Mesendoderm (in vitro differentiated cells): ENCODE results near the gene CFAP97D2.
"Not testable (repeated sequence)": the region's sequence is repeated elsewhere in the genome, so short reads cannot be mapped to it uniquely, and the experiment has no call there.

ENCODE experiments used
- DNase-seq: peaks from one replicate; pipeline ENCODE4 v3.0.0; 2013
- H2AK5ac ChIP-seq: 2 replicates; pipeline ENCODE4 v1.6.1; 2013; ENCODE audit warnings: low read length, inconsistent platforms
- H2BK120ac ChIP-seq: 2 replicates; pipeline ENCODE4 v1.6.1; 2013; ENCODE audit warnings: low read depth, mild to moderate bottlenecking, low read length, moderate library complexity, mixed read lengths
- H2BK15ac ChIP-seq: replicated peaks from 2 replicates; pipeline ENCODE4 v1.6.1; 2013; ENCODE audit warnings: low read depth, mild to moderate bottlenecking, moderate library complexity
- H2BK5ac ChIP-seq: 2 replicates; pipeline ENCODE4 v1.6.1; 2013; ENCODE audit warnings: low read length, inconsistent platforms
- H3K18ac ChIP-seq: 2 replicates; pipeline ENCODE4 v1.6.1; 2013; ENCODE audit warnings: mild to moderate bottlenecking, low read length, mixed read lengths
- H3K23ac ChIP-seq: one replicate; pipeline ENCODE4 v1.6.1; 2013; ENCODE audit warnings: low read length
- H3K27ac ChIP-seq: 2 replicates; pipeline ENCODE4 v1.5.1; 2013; ENCODE audit warnings: low read depth, mild to moderate bottlenecking, inconsistent platforms, low read length, moderate library complexity
- H3K27me3 ChIP-seq: 2 replicates; pipeline ENCODE4 v1.6.1; 2013; ENCODE audit warnings: low read length, control low read depth, mild to moderate bottlenecking, inconsistent platforms; ENCODE audit not compliant: insufficient read depth, poor library complexity
- H3K36me3 ChIP-seq: 2 replicates; pipeline ENCODE4 v1.6.1; 2013; ENCODE audit warnings: low read length, inconsistent platforms; ENCODE audit not compliant: control insufficient read depth, insufficient read depth
- H3K4ac ChIP-seq: one replicate; pipeline ENCODE4 v1.6.1; 2013; ENCODE audit warnings: low read depth, mild to moderate bottlenecking, low read length, moderate library complexity
- H3K4me1 ChIP-seq: 2 replicates; pipeline ENCODE4 v1.6.1; 2013; ENCODE audit warnings: low read depth, low read length, inconsistent platforms; ENCODE audit not compliant: control insufficient read depth
- H3K4me2 ChIP-seq: 2 replicates; pipeline ENCODE4 v1.6.1; 2013; ENCODE audit warnings: low read length
- H3K4me3 ChIP-seq: 2 replicates; pipeline ENCODE4 v1.5.1; 2013; ENCODE audit warnings: mild to moderate bottlenecking, low read length
- H3K56ac ChIP-seq: one replicate; pipeline ENCODE4 v1.6.1; 2013; ENCODE audit warnings: low read length
- H3K79me1 ChIP-seq: 2 replicates; pipeline ENCODE4 v1.6.1; 2013; ENCODE audit warnings: low read length, inconsistent platforms
- H3K79me2 ChIP-seq: 2 replicates; pipeline ENCODE4 v1.6.1; 2013; ENCODE audit warnings: mild to moderate bottlenecking, low read length; ENCODE audit not compliant: control insufficient read depth, insufficient read depth
- H3K9ac ChIP-seq: 2 replicates; pipeline ENCODE4 v1.6.1; 2013; ENCODE audit warnings: low read length, inconsistent platforms
- H4K5ac ChIP-seq: one replicate; pipeline ENCODE4 v1.6.1; 2013; ENCODE audit warnings: low read length
- H4K8ac ChIP-seq: one replicate; pipeline ENCODE4 v1.6.1; 2013; ENCODE audit warnings: low read depth, mild to moderate bottlenecking, control low read depth, low read length, moderate library complexity
- WGBS: extraction: QIAGEN DNeasy Blood & Tissue Kit; methylation state at CpG from one replicate; pipeline ENCODE4 v1.1.7; 2013; ENCODE audit warnings: low lambda C conversion rate, missing lambda C conversion rate; ENCODE audit not compliant: insufficient coverage; ENCODE audit errors: extremely low coverage; 5-methylcytosine and 5-hydroxymethylcytosine counted together

Gene CFAP97D2

DNA sequence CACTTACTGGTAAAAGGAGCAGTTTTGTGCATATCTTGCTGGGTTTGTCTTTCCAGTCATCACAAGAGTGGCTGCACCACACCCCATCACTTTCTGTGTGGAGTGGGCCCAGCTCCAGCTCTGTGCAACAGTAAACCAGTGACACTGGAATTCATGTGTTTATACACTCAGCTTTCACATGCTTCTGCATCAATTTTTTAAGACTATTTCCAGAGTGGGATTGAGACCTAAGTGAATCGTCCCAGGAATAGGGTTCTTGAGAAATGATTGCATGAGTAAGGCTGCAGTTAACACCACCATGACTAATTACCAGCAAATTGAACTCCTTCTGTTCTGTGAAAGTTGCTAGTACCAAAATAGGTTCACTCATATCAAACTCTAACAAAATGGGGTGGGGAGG is 5.3 kb upstream of the CFAP97D2 start:
- Histone ChIP-seq H3K9ac (no peak overlapping the region), H3K4me3 (no peak overlapping the region), H2AK5ac (no peak overlapping the region), H3K27ac (no peak overlapping the region), H3K36me3 (no peaks in the 10 kb centered on the region), H4K8ac (no peak overlapping the region), H3K56ac (no peak overlapping the region), H3K4me1 (no peaks in the 10 kb centered on the region), H2BK15ac (no peak overlapping the region), H2BK5ac (no peak overlapping the region), H3K4me2 (no peak overlapping the region), H2BK120ac (no peak overlapping the region), H3K4ac (no peak overlapping the region), H4K5ac (no peak overlapping the region), H3K18ac (no peak overlapping the region), H3K23ac (no peak overlapping the region), H3K79me1 (no peaks in the 10 kb centered on the region), H3K79me2 (no peaks in the 10 kb centered on the region), H3K27me3 (no peaks in the 10 kb centered on the region)
- WGBS: no CpG with 5 or more reads among the region's 1 CpG
- no peak for DNase-seq

DNA sequence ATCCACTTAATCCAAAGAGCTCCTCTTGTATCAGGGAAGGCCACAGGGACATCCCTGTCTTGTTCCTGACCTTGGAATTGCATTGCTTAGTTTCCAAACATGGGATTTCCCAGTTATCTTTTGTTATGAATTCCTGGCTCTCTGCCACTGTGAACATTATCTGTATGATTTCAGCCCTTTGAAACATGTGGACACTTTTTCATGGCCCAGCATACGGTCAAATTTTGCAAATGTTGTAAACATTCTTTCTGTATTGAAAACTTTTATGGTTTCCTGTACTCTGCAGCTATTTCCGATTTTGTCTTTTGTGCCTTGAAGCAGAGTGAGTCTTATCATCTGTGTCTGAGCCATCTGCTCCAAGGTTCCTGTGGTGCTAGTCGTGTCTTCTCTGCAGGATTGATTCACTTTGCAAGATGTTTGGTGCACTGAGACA is 4.5 kb upstream of the CFAP97D2 start:
- H3K4me2 ChIP-seq: no peak overlapping the region
- H3K27ac ChIP-seq: no peak overlapping the region
- H3K4me3 ChIP-seq: no peak overlapping the region
- no peaks in the 10 kb centered on the region for H3K79me1 ChIP-seq
- H3K4me1 ChIP-seq: no peaks in the 10 kb centered on the region
- no peaks in the 10 kb centered on the region for H3K27me3 ChIP-seq
- H3K9ac ChIP-seq: no peak overlapping the region
- H4K5ac ChIP-seq: no peak overlapping the region
- H3K18ac ChIP-seq: no peak overlapping the region
- H2AK5ac ChIP-seq: no peak overlapping the region
- DNase-seq: no peak
- no peak overlapping the region for H3K56ac ChIP-seq
- H3K79me2 ChIP-seq: no peaks in the 10 kb centered on the region
- no peak overlapping the region for H2BK5ac ChIP-seq
- no peak overlapping the region for H2BK15ac ChIP-seq
- no peak overlapping the region for H3K23ac ChIP-seq
- no peaks in the 10 kb centered on the region for H3K36me3 ChIP-seq
- H3K4ac ChIP-seq: no peak overlapping the region
- H2BK120ac ChIP-seq: no peak overlapping the region
- no peak overlapping the region for H4K8ac ChIP-seq
- no CpG with 5 or more reads among the region's 3 CpGs for WGBS

DNA sequence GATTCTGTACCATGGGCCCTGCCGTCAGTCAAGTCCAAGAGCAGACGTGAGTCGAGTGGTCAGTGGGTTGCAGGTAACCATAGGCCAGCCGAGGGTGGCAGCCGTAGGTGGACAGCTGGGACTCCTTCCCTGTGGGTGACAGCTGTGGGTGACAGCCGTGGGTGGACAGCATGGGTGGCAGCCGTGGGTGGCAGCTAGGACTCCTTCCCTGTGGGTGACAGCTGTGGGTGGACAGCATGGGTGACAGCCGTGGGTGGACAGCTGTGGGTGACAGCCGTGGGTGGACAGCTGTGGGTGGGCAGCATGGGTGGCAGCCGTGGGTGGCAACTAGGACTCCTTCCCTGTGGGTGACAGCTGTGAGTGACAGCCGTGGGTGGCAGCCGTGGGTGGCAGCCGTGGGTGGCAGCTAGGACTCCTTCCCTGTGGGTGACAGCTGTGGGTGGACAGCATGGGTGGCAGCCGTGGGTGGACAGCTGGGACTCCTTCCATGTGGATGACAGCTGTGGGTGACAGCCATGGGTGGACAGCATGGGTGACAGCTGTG is 2.6 kb upstream of the CFAP97D2 start:
- WGBS: no CpG with 5 or more reads among the region's 14 CpGs
- H2BK5ac ChIP-seq, H2BK15ac ChIP-seq, H3K36me3 ChIP-seq, H3K9ac ChIP-seq, H3K79me2 ChIP-seq, H3K56ac ChIP-seq, H2BK120ac ChIP-seq, H3K27me3 ChIP-seq, H3K79me1 ChIP-seq, H3K4me3 ChIP-seq, H3K27ac ChIP-seq, H3K18ac ChIP-seq, H3K23ac ChIP-seq, H4K5ac ChIP-seq, H3K4me2 ChIP-seq, H2AK5ac ChIP-seq, H3K4ac ChIP-seq, H3K4me1 ChIP-seq, DNase-seq, H4K8ac ChIP-seq: not testable (repeated sequence)

- no peak overlapping the region for H3K9ac ChIP-seq
- H3K4ac ChIP-seq: no peak overlapping the region
- H2BK15ac ChIP-seq: no peak overlapping the region
- H3K56ac ChIP-seq: no peak overlapping the region
- DNase-seq: no peak
- no peak overlapping the region for H3K4me2 ChIP-seq
- no peaks in the 10 kb centered on the region for H3K27me3 ChIP-seq
- no peak overlapping the region for H3K27ac ChIP-seq
- no peak overlapping the region for H4K8ac ChIP-seq
- H3K4me1 ChIP-seq: no peaks in the 10 kb centered on the region
- no peak overlapping the region for H2AK5ac ChIP-seq
- H2BK120ac ChIP-seq: no peak overlapping the region
- no peak overlapping the region for H3K18ac ChIP-seq
- H3K36me3 ChIP-seq: no peaks in the 10 kb centered on the region
- H4K5ac ChIP-seq: no peak overlapping the region
- H3K4me3 ChIP-seq: no peak overlapping the region
- no CpG with 5 or more reads among the region's 12 CpGs for WGBS
- H3K79me2 ChIP-seq: no peaks in the 10 kb centered on the region
- H3K23ac ChIP-seq: no peak overlapping the region
- H2BK5ac ChIP-seq: no peak overlapping the region
- H3K79me1 ChIP-seq: no peaks in the 10 kb centered on the region
Measured at GRCh38 chr13:114177245-114178010, 1.6 kb upstream of the CFAP97D2 start.

DNA sequence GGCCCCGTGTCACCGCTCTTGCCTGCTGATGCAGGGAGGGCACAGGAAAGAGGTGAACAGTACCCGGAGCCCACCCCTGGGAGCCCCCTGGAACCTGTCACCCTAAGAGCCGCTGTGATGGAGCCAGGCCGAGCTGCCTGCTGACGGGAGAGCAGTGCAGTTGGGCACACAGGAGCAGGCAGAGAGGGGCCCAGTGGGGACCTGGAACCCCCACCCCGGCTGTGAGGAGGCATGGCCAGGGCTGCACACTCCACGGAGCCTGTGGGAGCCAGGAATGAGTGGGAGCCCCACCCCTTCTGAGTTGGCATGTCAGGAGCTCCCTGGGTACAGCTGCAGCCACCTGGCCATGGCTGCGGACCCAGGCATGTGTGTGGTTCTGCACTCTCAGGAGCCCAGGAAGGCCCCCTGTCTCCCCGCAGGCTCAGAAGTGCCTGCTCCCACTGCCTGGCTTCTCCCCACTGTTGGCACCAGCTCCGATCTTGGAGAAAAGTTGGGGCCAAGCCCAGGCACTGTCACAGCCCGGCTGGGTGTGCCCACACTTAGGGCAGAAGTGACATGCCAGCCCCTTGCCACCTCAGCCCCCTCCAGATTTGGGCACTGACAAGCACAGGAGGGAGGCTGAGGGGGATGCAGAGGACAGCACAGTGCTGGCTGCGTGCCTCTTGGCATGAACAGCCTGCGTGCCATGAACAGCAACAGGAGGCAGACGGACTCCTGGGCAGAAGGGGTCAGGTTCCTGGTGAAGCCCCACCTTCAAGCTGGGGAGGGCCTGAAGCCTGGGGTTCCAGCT is 6.3 kb downstream of the CFAP97D2 start:
- H3K36me3 ChIP-seq: no peaks in the 10 kb centered on the region
- no peak overlapping the region for H3K27ac ChIP-seq
- no peak overlapping the region for H2BK5ac ChIP-seq
- no peak overlapping the region for H3K4ac ChIP-seq
- H4K5ac ChIP-seq: no peak overlapping the region
- H4K8ac ChIP-seq: no peak overlapping the region
- no peak overlapping the region for H3K4me2 ChIP-seq
- H2AK5ac ChIP-seq: no peak overlapping the region
- H2BK120ac ChIP-seq: no peak overlapping the region
- no peak overlapping the region for H2BK15ac ChIP-seq
- no peaks in the 10 kb centered on the region for H3K27me3 ChIP-seq
- H3K79me2 ChIP-seq: no peaks in the 10 kb centered on the region
- no peaks in the 10 kb centered on the region for H3K79me1 ChIP-seq
- no peaks in the 10 kb centered on the region for H3K4me1 ChIP-seq
- no CpG with 5 or more reads among the region's 15 CpGs for WGBS
- H3K18ac ChIP-seq: no peak overlapping the region
- H3K9ac ChIP-seq: no peak overlapping the region
- no peak for DNase-seq
- no peak overlapping the region for H3K23ac ChIP-seq
- no peak overlapping the region for H3K4me3 ChIP-seq
- no peak overlapping the region for H3K56ac ChIP-seq
